Mesothelial cell of epicardium (in vitro differentiated cells): ENCODE results near the gene DMRT3. TPM values are rescaled to one million over a fixed set of nuclear protein-coding genes. Genes with fewer than 3 reads are reported as not detected.
A peak's percentile ranks its signal among the peaks of the same experiment; 100 is the strongest.

Experiments
- DNase-seq, 2 experiments: peaks; one replicate each; pipeline ENCODE4 v3.0.0; 2021; ENCODE audit warnings: low spot score in 2 of 2; ENCODE audit not compliant: unreplicated experiment in 2 of 2
- H3K27ac Mint-ChIP-seq: 2 replicates; pipeline ENCODE4 v1.8.0; 2021; ENCODE audit warnings: mixed read lengths
- H3K27me3 Mint-ChIP-seq: 2 replicates; pipeline ENCODE4 v1.8.0; 2021; ENCODE audit warnings: low read depth, mixed read lengths
- H3K36me3 Mint-ChIP-seq: 2 replicates; pipeline ENCODE4 v1.8.0; 2021; ENCODE audit warnings: mixed read lengths
- H3K4me1 Mint-ChIP-seq: 2 replicates; pipeline ENCODE4 v1.8.0; 2021; ENCODE audit warnings: mixed read lengths
- H3K4me3 Mint-ChIP-seq: 2 replicates; pipeline ENCODE4 v1.8.0; 2021; ENCODE audit warnings: mild to moderate bottlenecking, moderate library complexity, mixed read lengths
- H3K9me3 Mint-ChIP-seq: 2 replicates; pipeline ENCODE4 v1.8.0; 2021; ENCODE audit warnings: mixed read lengths
- total RNA-seq: library from RNA; stranded (reverse); gene quantifications from 3 replicates; pipeline ENCODE4 v1.2.1, GENCODE V29; 2021
- TF ChIP-seq, protein P1 (sequence below): fragments of 200-600 bp; sonication (generic); IDR thresholded peaks from one replicate; pipeline ENCODE4 v1.5.0; 2021; ENCODE audit warnings: antibody characterized with exemption; ENCODE audit not compliant: unreplicated experiment

The DMRT3 gene
- total RNA-seq, 1 donor from 2014 or later = 2.1 TPM

DNA sequence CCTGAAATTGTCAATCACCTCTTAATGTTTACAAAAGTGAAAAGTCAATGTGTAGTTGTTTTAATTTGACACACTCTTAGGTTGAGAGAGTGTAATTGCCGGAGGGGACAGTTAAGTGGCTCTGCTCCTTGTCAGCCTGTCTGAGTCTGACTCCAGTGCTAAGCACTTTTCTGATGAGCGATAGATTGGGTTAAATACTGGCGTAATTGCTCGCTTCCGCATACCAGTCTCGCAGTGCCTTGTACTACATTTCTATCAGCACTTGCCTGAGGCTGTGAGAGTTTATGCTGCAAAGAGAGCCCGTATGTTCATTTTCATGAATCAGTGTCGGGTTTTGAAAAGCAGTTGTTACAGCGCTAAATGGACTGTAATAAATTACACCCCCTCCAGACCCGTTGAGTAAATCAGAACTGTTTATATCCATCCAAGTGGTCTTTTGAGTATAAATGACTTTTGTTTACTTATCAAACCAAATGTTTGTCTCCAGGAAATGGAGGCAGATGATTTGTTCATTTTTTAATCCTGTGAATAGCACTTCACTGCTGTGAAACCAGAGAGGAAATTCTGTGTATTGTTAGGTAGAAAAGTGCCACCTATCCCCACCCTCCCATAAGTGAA lies 41.0 kb upstream of the DMRT3 start:
- TF ChIP-seq, protein P1, sequence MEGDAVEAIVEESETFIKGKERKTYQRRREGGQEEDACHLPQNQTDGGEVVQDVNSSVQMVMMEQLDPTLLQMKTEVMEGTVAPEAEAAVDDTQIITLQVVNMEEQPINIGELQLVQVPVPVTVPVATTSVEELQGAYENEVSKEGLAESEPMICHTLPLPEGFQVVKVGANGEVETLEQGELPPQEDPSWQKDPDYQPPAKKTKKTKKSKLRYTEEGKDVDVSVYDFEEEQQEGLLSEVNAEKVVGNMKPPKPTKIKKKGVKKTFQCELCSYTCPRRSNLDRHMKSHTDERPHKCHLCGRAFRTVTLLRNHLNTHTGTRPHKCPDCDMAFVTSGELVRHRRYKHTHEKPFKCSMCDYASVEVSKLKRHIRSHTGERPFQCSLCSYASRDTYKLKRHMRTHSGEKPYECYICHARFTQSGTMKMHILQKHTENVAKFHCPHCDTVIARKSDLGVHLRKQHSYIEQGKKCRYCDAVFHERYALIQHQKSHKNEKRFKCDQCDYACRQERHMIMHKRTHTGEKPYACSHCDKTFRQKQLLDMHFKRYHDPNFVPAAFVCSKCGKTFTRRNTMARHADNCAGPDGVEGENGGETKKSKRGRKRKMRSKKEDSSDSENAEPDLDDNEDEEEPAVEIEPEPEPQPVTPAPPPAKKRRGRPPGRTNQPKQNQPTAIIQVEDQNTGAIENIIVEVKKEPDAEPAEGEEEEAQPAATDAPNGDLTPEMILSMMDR = no peak
- Mint-ChIP-seq H3K4me1 (peaks cover 23% of the 10 kb centered on the region), H3K27ac (peak overlapping the region; percentile 82), H3K36me3 (peaks cover 12% of the 10 kb centered on the region), H3K4me3 (peak overlapping the region; percentile 46), H3K9me3 (peaks cover 27% of the 10 kb centered on the region), H3K27me3 (peaks cover 25% of the 10 kb centered on the region)
- DNase-seq = peak; percentile 34 to 62

DNA sequence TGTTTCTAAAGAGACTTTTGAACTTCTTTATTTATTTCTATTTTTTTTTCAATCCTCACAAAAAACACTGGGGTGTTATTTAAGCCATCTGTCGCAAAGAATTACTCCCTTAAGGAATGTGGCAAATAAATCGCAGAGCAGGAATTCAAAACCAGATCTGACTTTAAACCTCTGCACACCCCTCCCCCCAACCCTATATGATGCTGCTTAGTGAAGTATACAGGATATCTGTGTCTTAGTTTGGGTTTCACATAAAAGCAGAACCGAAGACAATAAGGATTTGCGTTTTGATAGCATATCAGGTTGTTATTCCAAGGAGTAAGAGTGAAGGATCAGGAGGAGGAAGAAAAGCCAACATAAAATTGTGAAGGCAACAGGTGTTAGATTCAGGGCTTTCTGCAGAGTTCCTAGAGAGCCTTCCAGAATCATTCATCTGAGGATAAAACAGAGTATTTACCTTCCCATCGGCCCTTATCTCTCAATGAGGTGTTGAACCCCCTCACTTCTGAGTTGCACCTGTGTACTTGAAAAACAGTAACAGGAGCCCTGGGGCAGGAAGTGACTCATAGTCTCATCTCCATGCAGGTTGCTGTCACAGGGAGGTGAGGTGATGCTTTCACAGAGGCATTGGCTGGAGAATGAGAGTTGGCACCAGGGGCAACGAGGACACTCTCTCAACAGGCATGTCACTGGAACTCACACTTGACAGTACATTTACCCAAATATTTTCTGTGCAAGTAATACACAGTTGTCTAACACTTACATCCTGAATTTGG lies 33.5 kb upstream of the DMRT3 start:
- TF ChIP-seq, protein P1 = no peak
- Mint-ChIP-seq H3K36me3 (peaks cover 8% of the 10 kb centered on the region), H3K9me3 (peaks cover 23% of the 10 kb centered on the region), H3K27me3 (peaks cover 8% of the 10 kb centered on the region), H3K4me1 (peaks cover 12% of the 10 kb centered on the region), H3K27ac (no peak overlapping the region), H3K4me3 (no peak overlapping the region)
- DNase-seq = no peak

DNA sequence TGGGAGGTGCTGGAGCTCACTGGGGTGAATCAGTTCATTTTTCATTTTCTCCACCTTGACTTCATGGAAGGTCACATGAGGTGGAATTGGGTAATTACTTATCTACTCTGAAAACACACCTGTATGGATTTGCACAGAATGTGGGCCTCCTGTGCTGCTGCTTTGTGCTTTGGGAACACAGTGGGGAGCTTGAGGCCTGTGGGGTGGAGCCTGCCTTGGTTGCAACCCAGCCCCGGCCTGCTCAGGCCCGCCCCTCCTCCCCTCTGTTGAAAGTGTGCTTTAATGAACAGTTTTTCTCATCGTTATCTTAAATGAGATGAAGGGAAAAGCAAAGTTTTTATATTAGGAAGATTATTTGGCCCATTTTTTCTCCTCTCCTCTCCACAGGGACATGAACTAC lies 28.5 kb upstream of the DMRT3 start:
- TF ChIP-seq, protein P1 = no peak
- Mint-ChIP-seq H3K36me3 (no peaks in the 10 kb centered on the region), H3K9me3 (peaks cover 4% of the 10 kb centered on the region), H3K4me3 (no peak overlapping the region), H3K27ac (no peak overlapping the region), H3K4me1 (peaks cover 17% of the 10 kb centered on the region), H3K27me3 (peaks cover 5% of the 10 kb centered on the region)
- DNase-seq = no peak

DNA sequence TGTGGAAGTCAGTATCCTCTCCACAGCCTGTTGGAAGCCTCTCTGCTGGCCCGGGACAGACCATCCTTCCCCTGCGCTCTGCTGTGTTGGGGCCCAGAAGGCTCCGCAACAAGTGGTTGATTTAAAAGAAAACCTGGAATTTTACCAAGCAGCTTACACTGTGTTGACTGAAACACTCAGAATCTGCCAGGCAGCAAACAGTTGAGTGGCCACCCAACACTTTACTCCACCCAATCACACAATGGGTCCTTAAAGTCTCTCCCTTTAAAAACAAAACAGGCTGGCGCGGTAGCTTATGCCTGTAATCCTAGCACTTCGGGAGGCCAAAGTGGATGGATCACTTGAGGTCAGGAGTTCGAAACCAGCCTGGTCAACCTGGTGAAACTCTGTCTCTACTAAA lies 28.0 kb upstream of the DMRT3 start:
- Mint-ChIP-seq H3K9me3 (peaks cover 4% of the 10 kb centered on the region), H3K4me1 (peaks cover 14% of the 10 kb centered on the region), H3K27me3 (peaks cover 5% of the 10 kb centered on the region), H3K27ac (no peak overlapping the region), H3K36me3 (no peaks in the 10 kb centered on the region), H3K4me3 (no peak overlapping the region)
- TF ChIP-seq, protein P1 = no peak
- no peak for DNase-seq

DNA sequence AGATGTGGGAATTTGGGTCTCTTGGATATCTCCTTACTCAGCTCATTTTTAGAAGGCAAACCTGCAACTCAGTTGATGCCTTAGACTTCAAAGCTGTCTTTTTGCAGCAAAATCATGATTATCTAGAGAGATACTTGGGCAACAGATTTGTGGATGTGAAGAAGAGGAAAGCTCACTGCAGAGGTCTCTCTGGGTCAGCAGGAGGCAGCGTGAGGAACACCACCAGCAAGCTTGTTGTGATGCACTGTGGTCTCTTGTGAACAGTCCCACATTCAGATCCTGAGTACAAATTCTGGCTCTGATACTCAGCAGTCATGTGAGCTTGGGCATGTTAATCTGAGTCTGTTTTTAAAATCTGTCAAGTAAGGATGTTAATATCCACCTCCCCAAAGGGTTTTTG lies 26.3 kb upstream of the DMRT3 start:
- Mint-ChIP-seq H3K36me3 (no peaks in the 10 kb centered on the region), H3K9me3 (peaks cover 4% of the 10 kb centered on the region), H3K27me3 (peaks cover 3% of the 10 kb centered on the region), H3K4me3 (no peak overlapping the region), H3K27ac (no peak overlapping the region), H3K4me1 (peaks cover 13% of the 10 kb centered on the region)
- TF ChIP-seq, protein P1 = no peak
- DNase-seq = no peak
